Measurements from ENCODE around the gene RNF151.

Gene RNF151

DNA sequence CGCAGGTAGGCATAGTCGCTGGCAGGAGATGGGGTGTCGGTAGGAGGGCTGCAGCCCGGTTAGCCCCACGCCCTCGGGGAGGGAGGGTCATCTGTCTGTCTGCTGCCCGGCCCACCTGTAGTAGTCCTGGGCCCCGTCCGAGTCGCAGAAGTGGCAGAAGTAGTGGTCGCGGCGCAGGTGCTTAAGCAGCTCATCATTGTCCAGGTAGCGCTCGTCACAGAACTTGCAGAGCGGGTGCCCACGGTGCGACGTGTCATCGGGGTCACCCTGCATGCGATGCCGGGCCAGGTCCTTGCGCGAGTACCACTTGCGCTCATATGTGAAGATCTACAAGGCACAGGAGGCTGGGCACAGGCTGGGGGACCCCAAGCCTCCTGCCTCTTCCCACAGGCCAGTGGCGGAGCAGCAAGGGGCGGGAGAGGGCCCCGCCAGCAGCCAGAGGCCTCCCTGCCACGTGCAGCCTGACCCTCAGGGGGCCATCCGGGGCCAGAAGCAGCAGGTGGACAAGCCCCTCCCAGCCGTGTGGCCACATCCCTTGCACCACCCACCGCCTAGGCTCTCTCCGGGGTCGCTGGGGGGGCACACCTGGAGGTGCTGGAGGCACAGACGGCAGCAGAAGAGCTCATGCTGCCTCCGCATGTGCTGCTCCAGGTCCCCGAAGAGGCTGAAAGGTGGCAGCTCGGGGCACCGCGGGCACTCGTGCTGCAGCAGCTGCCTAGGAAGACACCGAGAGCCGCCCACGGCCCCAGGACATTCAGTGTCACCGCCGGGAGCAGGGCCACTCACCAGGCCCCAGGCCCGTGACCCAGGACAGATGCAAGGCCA, 36.0 kb downstream of the RNF151 start:
- H3K27ac ChIP-seq, result no peak overlapping the region
- TF ChIP-seq, protein P1, sequence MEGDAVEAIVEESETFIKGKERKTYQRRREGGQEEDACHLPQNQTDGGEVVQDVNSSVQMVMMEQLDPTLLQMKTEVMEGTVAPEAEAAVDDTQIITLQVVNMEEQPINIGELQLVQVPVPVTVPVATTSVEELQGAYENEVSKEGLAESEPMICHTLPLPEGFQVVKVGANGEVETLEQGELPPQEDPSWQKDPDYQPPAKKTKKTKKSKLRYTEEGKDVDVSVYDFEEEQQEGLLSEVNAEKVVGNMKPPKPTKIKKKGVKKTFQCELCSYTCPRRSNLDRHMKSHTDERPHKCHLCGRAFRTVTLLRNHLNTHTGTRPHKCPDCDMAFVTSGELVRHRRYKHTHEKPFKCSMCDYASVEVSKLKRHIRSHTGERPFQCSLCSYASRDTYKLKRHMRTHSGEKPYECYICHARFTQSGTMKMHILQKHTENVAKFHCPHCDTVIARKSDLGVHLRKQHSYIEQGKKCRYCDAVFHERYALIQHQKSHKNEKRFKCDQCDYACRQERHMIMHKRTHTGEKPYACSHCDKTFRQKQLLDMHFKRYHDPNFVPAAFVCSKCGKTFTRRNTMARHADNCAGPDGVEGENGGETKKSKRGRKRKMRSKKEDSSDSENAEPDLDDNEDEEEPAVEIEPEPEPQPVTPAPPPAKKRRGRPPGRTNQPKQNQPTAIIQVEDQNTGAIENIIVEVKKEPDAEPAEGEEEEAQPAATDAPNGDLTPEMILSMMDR (conservative IDR thresholded peaks at IDR 0.05), result no peak
- no peak for TF ChIP-seq ZFX (IDR thresholded peaks at IDR 0.05)

DNA sequence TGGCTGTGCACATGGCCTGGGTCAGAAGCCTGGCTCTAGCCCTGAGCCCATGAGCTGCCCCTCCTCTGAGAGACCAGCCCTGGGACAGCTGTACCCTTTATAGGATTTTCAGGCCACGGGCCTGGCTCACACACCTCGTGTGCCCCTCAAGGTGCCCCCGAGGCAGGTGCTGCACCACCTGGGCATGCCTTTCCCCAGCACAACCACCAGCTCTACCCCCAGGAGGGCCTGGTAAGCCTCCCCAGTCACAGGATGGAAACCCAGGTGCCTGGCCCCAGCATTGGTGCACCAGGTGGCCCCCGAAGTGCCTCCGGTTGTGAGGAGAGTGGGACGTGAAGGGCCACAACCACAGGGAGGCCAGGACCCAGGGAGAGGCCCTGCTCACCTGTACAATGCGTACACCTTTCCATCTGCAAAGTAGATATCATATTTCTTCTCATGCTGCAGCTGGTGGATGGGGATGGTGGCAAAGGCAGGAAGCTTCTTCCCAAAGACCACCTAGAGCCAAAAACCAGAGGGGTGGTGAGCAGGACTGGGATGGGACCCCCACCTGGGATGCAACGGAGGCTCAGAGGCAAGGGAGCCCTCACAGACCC, 36.7 kb downstream of the RNF151 start:
- peak overlapping the region; percentile 99; the same call in 1 of the 2 replicates for H3K27ac ChIP-seq
- TF ChIP-seq, protein P1 (conservative IDR thresholded peaks at IDR 0.05), result no peak

DNA sequence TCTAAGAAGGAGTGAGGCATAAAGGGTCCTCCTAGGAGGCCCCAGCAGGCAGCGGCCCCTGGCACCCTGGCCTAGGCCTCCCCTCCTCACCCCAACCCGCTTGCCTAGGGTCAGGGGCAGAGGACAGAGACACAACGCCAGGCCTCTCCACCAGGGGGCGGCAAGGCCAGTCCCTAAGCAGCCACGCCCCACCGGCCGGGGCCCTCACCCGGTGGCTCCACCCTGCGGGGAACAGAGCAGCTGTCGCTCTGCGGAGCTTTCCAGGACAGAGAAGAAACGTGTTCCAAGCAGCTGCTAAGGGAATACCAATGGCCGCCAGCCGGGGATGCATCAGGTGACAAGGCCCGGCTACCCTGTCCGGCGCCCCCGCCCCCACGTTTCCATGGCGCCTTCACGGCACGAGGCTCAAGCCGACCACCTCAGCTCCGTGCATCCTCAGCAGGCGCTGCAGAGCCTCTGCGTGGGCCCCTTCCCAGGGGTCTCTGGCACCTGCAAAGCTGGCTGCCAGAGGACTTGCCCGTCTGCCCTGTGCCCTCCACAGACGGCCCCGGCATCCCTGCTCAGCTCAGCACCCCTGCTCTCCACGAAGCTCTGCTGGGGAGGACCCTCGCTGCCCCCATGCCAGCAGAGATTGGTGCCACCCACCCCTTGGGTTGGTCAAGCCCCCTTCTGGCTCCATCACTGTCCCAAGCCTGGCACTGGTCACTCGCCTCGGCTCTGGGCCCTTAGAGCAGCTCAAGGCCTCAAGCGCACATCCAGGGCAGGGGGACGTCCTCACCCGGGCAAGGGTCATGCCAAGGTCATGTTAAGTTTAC, 37.4 kb downstream of the RNF151 start:
- TF ChIP-seq, protein P1 (conservative IDR thresholded peaks at IDR 0.05), result peak; percentile 95
- TF ChIP-seq ZFX (IDR thresholded peaks at IDR 0.05), result no peak
- H3K27ac ChIP-seq, result peak overlapping the region; percentile 99

DNA sequence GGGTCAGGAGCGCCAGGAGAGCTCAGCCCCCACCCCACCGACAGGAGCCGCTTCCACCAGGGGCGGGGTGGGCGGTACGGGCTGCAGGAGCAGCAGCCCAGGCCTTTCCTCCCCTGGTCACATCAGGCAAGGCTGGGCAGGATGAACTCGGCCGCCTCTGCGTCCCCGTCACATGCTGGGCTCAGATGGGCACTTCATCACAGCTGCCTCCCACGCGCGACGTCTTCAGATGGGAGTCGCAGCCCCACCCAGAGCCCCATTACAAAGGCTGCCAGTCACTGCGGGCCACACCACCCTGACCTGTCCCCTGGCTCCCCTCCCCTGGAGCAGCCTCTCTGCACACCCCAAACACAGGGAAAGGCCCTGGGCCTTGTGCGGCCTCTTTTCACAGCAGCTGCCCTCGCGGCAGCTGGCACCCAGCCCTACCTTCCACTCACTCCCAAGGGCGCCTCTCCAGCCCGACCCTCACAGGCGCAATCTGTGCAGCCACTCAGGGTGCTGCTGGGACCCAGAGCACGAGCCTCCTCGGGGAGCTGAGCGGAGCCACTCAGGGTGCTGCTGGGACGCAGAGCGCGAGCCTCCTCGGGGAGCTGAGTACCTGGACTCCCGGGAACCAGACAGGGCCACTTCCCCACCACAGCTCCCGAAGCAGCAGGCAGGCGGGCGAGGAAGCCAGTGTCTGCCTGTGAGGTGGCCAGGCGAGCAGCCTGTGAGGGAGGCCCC, 38.3 kb downstream of the RNF151 start:
- no peak for TF ChIP-seq ZFX (IDR thresholded peaks at IDR 0.05)
- TF ChIP-seq, protein P1 (conservative IDR thresholded peaks at IDR 0.05), result no peak
- H3K27ac ChIP-seq, result peak overlapping the region; percentile 99

DNA sequence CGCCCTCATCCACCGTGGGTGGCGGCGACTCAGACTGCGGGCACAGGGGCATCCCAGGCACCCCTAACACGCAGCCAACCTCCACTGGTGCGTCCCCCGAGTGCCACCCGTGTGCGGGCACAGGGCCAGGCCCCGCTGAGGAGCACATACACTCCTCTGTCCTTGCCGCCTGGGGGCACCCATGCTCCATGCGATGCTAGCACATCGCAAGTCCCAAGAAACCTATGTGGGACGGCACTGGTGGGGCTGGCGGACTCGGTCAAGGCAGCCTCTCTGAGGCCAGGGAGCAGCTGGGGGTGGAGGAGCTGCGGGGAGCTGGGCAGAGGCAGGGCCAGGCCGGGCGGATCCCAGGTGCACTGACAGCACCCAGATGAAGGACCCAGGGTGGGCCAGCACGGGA, 39.0 kb downstream of the RNF151 start:
- peak overlapping the region; percentile 99 for H3K27ac ChIP-seq
- TF ChIP-seq ZFX (IDR thresholded peaks at IDR 0.05), result no peak
- TF ChIP-seq, protein P1 (conservative IDR thresholded peaks at IDR 0.05), result no peak

DNA sequence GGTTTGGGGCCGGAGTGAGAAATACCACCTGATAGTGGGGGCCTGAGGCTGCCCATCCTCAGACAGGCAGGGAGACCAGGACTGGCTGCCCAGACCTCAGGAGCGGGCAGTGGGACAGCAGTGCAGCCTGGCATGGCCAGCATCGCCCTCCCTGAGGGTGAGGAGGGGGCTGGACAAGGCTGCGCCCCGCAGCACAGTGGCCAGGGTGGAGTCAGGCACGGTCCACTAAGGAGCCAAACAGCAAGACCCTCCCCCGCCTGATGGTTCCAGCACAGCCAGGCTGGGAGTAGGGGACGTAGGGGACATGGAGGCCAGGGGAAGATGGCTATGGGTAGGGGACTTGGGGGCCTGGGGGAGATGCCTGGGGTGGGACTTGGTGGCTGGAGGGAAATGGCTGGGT, 39.7 kb downstream of the RNF151 start:
- H3K27ac ChIP-seq, result peak overlapping the region; percentile 99
- TF ChIP-seq ZFX (IDR thresholded peaks at IDR 0.05), result no peak
- TF ChIP-seq, protein P1 (conservative IDR thresholded peaks at IDR 0.05), result no peak
